A549 (cell line): Measurements from ENCODE around the gene THAP4. TPM values are rescaled to one million over a fixed set of nuclear protein-coding genes. Genes with fewer than 3 reads are reported as not detected.

Experiments
- ATAC-seq, 2 experiments: fragments of 200-7000 bp in 1 of 2; fragments of >200 bp in 1 of 2; cut with Nextera tagmentation in 1 of 2; cut with Tn5 transposase in 1 of 2; 3 replicates each; pipeline versions ENCODE4 v1.8.0 to v1.9.1; 2018 to 2020; ENCODE audit warnings: mild to moderate bottlenecking in 1 of 2, moderate library complexity in 1 of 2
- CTCF ChIA-PET: fragments of 300-600 bp; sonication (Branson Sonifier 250); formaldehyde crosslinking; extraction: SDS; loops from one replicate; lab custom pipeline; 2021; ENCODE audit warnings: antibody characterized with exemption, inconsistent platforms; lab: Yijun Ruan, JAX
- POLR2A ChIA-PET: fragments of 350-600 bp; formaldehyde crosslinking; extraction: SDS; loops from one replicate; lab custom pipeline; 2021; ENCODE audit warnings: antibody characterized with exemption, inconsistent platforms; lab: Yijun Ruan, JAX
- DNase-seq, 2 experiments: peaks; one replicate each; pipeline versions ENCODE4 v3.0.0 to v3.0.0-alpha.2; 2011 to 2016; ENCODE audit warnings: low read depth in 1 of 2, low spot score in 1 of 2
- FAIRE-seq: peaks from 2 replicates; lab custom pipeline; 2011; peaks lifted over from hg19 to GRCh38; lab: Jason Lieb, UNC
- H3K27ac ChIP-seq, 2 experiments: fragments of >200 bp; sonication (Bioruptor Twin); formaldehyde crosslinking; 3 replicates each; pipeline ENCODE4 v1.5.1; 2016 to 2017
- H3K4me1 ChIP-seq: fragments of >200 bp; sonication (Bioruptor Twin); formaldehyde crosslinking; 3 replicates; pipeline ENCODE4 v1.6.1; 2016
- H3K4me2 ChIP-seq: fragments of >200 bp; sonication (Bioruptor Twin); formaldehyde crosslinking; 3 replicates; pipeline ENCODE4 v1.6.1; 2016
- H3K4me3 ChIP-seq: fragments of >200 bp; sonication (Bioruptor Twin); formaldehyde crosslinking; 3 replicates; pipeline ENCODE4 v1.5.1; 2016
- H3K9me3 ChIP-seq: fragments of >200 bp; sonication (Bioruptor Twin); formaldehyde crosslinking; 3 replicates; pipeline ENCODE4 v1.6.1; 2016
- CBX2 ChIP-seq: fragments of 200-600 bp; sonication (generic); IDR thresholded peaks from 2 replicates; pipeline ENCODE4 v1.6.1; 2016; ENCODE audit warnings: low read depth, mild to moderate bottlenecking, borderline replicate concordance
- CBX8 ChIP-seq: fragments of 200-600 bp; sonication (generic); IDR thresholded peaks from 2 replicates; pipeline ENCODE4 v1.6.1; 2016
- CEBPB ChIP-seq, 2 experiments: fragments of >200 bp in 1 of 2; sonication (Bioruptor Twin) in 1 of 2; formaldehyde crosslinking in 1 of 2; IDR thresholded peaks; 2 replicates each; pipeline ENCODE4 v1.6.1; 2012 to 2016
- CTCF ChIP-seq: fragments of >200 bp; sonication (Bioruptor Twin); formaldehyde crosslinking; IDR thresholded peaks from 3 replicates; pipeline ENCODE4 v1.5.1; 2016
- ESRRA ChIP-seq: fragments of 150-350 bp; IDR thresholded peaks from 2 replicates; pipeline ENCODE4 v1.6.1; 2014; ENCODE audit warnings: mild to moderate bottlenecking, low read length, borderline replicate concordance
- FOSB ChIP-seq: fragments of 250-450 bp; sonication (Bioruptor Pico); IDR thresholded peaks from 2 replicates; pipeline ENCODE4 v1.5.0; 2020; ENCODE audit warnings: mild to moderate bottlenecking, moderate library complexity
- FOXS1 ChIP-seq: fragments of 250-450 bp; sonication (Bioruptor Pico); IDR thresholded peaks from 2 replicates; pipeline ENCODE4 v1.5.0; 2020; ENCODE audit warnings: mild to moderate bottlenecking, moderate library complexity
- HDAC2 ChIP-seq: fragments of 200-600 bp; sonication (generic); IDR thresholded peaks from 2 replicates; pipeline ENCODE4 v1.6.1; 2016
- HES2 ChIP-seq: fragments of >200 bp; sonication (Bioruptor Twin); formaldehyde crosslinking; IDR thresholded peaks from 2 replicates; pipeline ENCODE4 v1.6.1; 2016
- MYC ChIP-seq: IDR thresholded peaks from 2 replicates; pipeline ENCODE4 v1.6.1; 2012; ENCODE audit warnings: mild to moderate bottlenecking, inconsistent platforms, low read length, improper control_type of control experiment, borderline replicate concordance
- PHF8 ChIP-seq: fragments of 200-600 bp; sonication (generic); IDR thresholded peaks from 2 replicates; pipeline ENCODE4 v1.6.1; 2016; ENCODE audit warnings: low read depth, mild to moderate bottlenecking, antibody characterized with exemption, moderate library complexity, borderline replicate concordance
- POLR2AphosphoS2 ChIP-seq: conservative IDR thresholded peaks from 2 replicates; pipeline ENCODE4 v1.6.1; 2012; ENCODE audit warnings: low read length, improper control_type of control experiment, inconsistent platforms
- RFX5 ChIP-seq: fragments of 450-650 bp; IDR thresholded peaks from 2 replicates; pipeline ENCODE4 v1.7.1; 2014; ENCODE audit warnings: antibody characterized with exemption, mild to moderate bottlenecking, moderate library complexity
- SREBF2 ChIP-seq: fragments of 450-650 bp; IDR thresholded peaks from 2 replicates; pipeline ENCODE4 v1.6.1; 2014; ENCODE audit warnings: mild to moderate bottlenecking, moderate library complexity
- TFCP2L1 ChIP-seq: fragments of 250-450 bp; sonication (Bioruptor Pico); IDR thresholded peaks from 2 replicates; pipeline ENCODE4 v1.5.0; 2021; ENCODE audit warnings: mild to moderate bottlenecking
- TP53 ChIP-seq: fragments of 250-450 bp; sonication (Bioruptor Pico); IDR thresholded peaks from 2 replicates; pipeline ENCODE4 v1.5.0; 2021; ENCODE audit warnings: mild to moderate bottlenecking, moderate library complexity
- ZFP36 ChIP-seq: fragments of 450-650 bp; IDR thresholded peaks from 2 replicates; pipeline ENCODE4 v1.6.1; 2014; ENCODE audit warnings: borderline replicate concordance; ENCODE audit not compliant: partially characterized antibody
- WGBS: methylation state at CpG from one replicate; pipeline ENCODE4 v1.1.6; 2017; ENCODE audit errors: missing lambda C conversion rate; 5-methylcytosine and 5-hydroxymethylcytosine counted together
- polyA plus RNA-seq, 4 experiments: library from polyadenylated mRNA; depleted of rRNA in 3 of 4; stranded (reverse); fragments of >200 nt; fragmentation: RNase III in 1 of 4; extraction: RNeasy Plus Mini Kit Qiagen cat#74134 plus additional on column Dnase treatment in 1 of 4; gene quantifications; 2 replicates in 3 of 4; 3 replicates in 1 of 4; pipeline ENCODE4 v1.2.3, GENCODE V29; 2011 to 2017
- TF ChIP-seq, protein P1 (sequence below): IDR thresholded peaks from 2 replicates; pipeline ENCODE4 v1.6.1; 2012; ENCODE audit warnings: low read depth, borderline replicate concordance
- TF ChIP-seq, protein P2 (sequence below): fragments of 200-600 bp; sonication (generic); IDR thresholded peaks from 2 replicates; pipeline ENCODE4 v1.6.1; 2016; ENCODE audit warnings: antibody characterized with exemption, mild to moderate bottlenecking, moderate library complexity
- TF ChIP-seq, protein P3 (sequence below): fragments of 150-350 bp; IDR thresholded peaks from 2 replicates; pipeline ENCODE4 v1.6.1; 2014; ENCODE audit warnings: low read depth, mild to moderate bottlenecking, low read length

The THAP4 gene
- polyA plus RNA-seq, 2 of the 4 experiments (the other 2 are of a cell fraction) = 36.1 to 51.0 TPM

DNA sequence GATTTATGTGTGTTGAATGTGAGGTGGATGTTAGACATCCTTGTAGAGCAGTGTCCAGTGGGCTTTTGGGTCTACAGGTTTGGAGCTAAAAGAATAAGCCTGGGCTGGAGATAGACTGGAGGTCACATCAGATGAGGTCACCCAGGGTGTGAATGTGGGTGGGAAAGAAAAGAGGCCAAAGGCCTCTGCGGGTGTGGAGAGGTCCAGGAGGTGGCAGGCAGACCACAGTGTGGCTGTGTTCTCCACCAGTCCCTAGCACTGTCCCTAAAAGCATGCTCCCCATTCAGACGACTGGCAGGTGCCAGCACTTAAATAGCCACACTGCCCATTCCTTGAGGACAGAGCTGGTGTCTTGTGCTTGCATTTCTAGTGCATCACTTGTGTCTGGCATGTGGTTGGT, 4.7 kb upstream of the THAP4 start:
- Histone ChIP-seq H3K27ac (no peak overlapping the region), H3K9me3 (no peaks in the 10 kb centered on the region), H3K4me1 (peaks cover 11% of the 10 kb centered on the region), H3K4me2 (no peak overlapping the region), H3K4me3 (no peak overlapping the region)
- 75% methylated on average over 2 of the region's 2 CpGs for WGBS
- TF ChIP-seq ZFP36 (no peak), MYC (no peak), FOSB (CRISPR knock-in tag) (no peak), PHF8 (no peak), POLR2AphosphoS2 (no peak), FOXS1 (CRISPR knock-in tag) (no peak), CBX2 (no peak), CEBPB (IDR thresholded peaks at IDR 0.05) (no peak), CTCF (no peak), HES2 (no peak), RFX5 (no peak), TFCP2L1 (CRISPR knock-in tag) (no peak), TP53 (no peak), ESRRA (no peak), HDAC2 (no peak), SREBF2 (no peak), CBX8 (no peak)
- TF ChIP-seq, protein P1, sequence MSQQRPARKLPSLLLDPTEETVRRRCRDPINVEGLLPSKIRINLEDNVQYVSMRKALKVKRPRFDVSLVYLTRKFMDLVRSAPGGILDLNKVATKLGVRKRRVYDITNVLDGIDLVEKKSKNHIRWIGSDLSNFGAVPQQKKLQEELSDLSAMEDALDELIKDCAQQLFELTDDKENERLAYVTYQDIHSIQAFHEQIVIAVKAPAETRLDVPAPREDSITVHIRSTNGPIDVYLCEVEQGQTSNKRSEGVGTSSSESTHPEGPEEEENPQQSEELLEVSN = no peak
- TF ChIP-seq, protein P2, sequence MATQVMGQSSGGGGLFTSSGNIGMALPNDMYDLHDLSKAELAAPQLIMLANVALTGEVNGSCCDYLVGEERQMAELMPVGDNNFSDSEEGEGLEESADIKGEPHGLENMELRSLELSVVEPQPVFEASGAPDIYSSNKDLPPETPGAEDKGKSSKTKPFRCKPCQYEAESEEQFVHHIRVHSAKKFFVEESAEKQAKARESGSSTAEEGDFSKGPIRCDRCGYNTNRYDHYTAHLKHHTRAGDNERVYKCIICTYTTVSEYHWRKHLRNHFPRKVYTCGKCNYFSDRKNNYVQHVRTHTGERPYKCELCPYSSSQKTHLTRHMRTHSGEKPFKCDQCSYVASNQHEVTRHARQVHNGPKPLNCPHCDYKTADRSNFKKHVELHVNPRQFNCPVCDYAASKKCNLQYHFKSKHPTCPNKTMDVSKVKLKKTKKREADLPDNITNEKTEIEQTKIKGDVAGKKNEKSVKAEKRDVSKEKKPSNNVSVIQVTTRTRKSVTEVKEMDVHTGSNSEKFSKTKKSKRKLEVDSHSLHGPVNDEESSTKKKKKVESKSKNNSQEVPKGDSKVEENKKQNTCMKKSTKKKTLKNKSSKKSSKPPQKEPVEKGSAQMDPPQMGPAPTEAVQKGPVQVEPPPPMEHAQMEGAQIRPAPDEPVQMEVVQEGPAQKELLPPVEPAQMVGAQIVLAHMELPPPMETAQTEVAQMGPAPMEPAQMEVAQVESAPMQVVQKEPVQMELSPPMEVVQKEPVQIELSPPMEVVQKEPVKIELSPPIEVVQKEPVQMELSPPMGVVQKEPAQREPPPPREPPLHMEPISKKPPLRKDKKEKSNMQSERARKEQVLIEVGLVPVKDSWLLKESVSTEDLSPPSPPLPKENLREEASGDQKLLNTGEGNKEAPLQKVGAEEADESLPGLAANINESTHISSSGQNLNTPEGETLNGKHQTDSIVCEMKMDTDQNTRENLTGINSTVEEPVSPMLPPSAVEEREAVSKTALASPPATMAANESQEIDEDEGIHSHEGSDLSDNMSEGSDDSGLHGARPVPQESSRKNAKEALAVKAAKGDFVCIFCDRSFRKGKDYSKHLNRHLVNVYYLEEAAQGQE = no peak
- TF ChIP-seq, protein P3, sequence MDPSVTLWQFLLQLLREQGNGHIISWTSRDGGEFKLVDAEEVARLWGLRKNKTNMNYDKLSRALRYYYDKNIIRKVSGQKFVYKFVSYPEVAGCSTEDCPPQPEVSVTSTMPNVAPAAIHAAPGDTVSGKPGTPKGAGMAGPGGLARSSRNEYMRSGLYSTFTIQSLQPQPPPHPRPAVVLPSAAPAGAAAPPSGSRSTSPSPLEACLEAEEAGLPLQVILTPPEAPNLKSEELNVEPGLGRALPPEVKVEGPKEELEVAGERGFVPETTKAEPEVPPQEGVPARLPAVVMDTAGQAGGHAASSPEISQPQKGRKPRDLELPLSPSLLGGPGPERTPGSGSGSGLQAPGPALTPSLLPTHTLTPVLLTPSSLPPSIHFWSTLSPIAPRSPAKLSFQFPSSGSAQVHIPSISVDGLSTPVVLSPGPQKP = no peak
- ATAC-seq (no peak), FAIRE-seq (no peak), DNase-seq (no peak)
- ChIA-PET POLR2A (interaction anchor here (1.0 kb wide), 1 partner anchor 23 kb away, joined by 4 read pairs; no protein-coding TSS in a partner anchor), CTCF (interaction anchor here (0.7 to 3.1 kb wide), 3 partner anchors 18 to 327 kb away, joined by 3 to 13 read pairs (median 3); no protein-coding TSS in a partner anchor)
